GM03348 (cell line): ENCODE data around the gene SNCB.
"Not testable (repeated sequence)": the region's sequence is repeated elsewhere in the genome, so short reads cannot be mapped to it uniquely, and the experiment has no call there.

Source experiments
- DNase-seq: peaks from one replicate; pipeline ENCODE4 v3.0.0; 2012; ENCODE audit warnings: low spot score

SNCB gene

DNA sequence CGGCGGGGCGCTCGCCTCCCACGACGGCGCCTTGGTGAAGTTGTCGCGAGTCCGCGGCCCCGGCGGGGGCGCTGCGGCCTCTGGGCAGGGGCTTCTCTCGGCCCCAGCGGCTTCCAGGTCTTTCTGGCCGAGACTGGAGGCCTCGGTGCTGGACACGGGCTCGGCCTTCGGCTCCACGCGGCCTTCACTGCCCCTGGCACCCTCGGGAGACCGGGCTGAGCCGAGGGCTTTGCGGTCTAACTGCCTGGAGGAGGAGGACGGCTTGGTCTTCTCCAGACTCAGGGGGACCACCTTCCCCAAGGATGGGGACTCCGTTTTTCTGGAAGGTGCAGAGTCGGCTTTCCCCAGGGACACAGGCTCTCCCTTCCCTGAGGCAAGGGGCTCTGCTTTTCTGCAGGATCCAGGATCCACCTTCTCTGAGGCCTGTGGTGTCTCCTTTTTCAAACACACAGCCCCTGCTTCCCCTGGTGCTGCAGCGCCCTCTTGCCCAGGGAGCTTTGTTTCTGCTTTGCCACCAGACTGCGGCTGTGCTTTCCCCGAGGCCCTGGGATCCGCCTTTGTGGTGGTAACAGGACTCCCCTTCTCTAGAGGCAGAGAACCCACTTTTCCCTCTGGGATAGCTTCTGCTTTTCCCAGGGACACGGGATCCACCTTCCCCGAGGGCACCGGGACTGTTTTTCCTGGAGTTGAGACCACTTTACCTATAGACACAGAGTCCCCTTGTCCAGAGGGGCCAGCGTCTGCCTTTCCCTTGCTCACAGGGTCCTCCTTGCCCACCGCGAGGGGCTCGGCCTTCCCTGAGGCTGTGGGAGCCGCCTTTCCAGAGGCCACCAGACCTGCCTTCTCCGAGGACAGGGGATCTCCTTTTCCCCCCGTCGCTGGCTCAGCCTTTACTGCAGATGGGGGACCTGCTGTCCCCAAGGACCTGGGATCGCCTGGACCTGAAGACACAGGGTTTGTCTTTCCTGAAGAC lies 32.6 kb downstream of the SNCB start:
- DNase-seq: no peak

DNA sequence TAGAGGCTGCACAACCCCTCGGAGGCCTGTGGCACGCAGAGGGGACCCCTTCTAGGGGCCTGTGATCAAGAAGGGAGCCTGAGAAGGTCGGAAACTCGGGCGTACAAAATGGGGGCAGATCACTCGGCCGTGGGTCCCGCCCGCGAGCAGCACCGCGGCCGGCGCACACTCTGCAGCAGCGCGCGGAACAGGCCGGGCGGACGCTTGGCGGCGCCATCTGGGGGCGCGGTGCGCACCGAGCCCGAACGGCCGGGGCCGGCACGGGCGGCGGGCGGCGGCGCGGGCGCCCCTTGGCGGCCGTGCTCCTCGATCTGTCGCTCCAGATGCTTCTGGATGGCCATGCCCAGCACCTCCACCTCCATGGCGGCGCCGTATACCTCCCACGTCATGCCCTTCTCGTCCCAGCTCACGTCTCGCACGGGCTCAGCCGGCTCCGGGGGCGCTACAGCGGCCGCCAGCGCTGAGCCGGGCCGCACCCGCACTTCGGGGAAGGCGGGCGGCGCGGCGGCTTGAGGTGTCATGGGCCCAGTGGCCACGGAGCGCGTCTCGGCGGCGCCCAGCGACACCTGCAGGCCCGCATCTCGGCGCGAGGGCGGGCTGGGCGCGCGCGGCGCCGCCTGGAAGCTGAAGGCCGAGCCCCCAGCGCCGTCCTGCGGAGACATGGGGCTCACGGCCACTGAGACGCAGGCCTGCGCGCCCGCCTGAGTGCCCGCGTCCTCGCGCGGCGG lies 33.5 kb downstream of the SNCB start:
- peak; percentile 54 for DNase-seq

DNA sequence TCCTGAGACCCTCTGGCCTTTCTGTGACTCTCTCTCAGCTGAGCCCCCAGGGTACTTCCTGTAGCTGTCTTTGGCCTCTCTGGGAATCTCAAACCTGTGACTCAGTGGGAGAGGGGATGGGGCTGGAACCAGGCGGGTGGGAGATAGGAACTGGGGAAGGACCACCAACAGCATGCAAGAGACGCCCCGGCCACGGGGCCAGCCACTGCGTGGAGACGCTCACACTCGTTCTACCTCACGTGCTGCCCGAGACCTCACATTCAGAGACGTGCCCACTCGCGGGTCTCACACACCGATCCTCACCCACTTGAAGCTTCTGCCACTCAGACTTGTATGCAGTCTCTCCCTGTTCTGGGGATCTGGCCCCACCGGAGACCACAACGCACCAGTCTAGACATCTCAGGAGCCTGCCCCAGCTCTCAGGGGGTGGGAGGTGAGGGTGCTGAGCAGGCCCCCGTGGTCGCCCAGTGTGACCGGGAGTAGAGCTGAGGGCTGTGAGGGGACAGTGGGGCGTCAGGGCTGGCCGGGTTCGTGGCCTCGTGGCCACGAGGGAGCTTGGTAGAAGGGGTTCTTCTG lies 34.2 kb downstream of the SNCB start:
- DNase-seq: no peak

DNA sequence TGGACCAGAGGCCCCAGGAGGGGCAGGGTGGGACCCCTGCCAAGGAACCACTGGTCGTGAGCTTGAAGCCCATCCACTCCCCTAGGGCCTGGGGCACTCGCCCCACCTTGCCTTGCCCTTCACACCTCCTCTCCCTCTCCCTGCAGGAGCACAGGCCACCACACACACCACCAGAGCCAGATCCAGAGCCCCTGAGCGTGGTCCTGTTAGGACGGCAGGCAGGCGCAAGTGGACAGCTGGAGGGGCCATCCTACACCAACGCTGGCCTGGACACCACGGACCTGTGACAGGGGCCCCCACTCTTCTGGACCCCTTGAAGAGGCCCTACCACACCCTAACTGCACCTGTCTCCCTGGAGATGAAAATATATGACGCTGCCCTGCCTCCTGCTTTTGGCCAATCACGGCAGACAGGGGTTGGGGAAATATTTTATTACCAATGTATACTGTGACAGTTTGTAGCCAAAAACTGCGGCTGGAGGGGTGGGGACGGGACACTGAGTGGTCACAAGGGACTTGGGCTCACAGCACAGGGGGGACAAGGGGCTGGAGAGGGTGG lies 34.9 kb downstream of the SNCB start:
- no peak for DNase-seq

DNA sequence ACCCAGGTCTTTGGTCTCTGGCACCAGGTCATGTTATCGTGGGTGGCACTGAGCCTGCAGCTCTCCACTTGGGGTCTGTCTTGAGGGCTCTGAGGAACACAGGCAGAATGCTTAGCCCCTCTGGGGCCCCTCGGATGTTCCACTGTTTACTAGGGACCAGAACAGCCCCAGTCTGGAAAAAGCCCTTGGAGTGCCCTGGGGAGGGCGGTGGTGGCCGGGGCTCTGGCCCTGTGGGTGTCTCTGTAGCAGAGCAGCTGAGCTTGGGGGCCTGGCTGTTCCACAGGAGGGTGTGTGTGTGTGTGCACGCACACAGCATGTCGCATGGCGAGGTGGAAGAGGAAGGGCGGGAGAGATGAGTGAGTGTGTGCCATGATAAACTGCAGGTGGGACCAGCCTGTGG lies 35.8 kb downstream of the SNCB start:
- DNase-seq: no peak

DNA sequence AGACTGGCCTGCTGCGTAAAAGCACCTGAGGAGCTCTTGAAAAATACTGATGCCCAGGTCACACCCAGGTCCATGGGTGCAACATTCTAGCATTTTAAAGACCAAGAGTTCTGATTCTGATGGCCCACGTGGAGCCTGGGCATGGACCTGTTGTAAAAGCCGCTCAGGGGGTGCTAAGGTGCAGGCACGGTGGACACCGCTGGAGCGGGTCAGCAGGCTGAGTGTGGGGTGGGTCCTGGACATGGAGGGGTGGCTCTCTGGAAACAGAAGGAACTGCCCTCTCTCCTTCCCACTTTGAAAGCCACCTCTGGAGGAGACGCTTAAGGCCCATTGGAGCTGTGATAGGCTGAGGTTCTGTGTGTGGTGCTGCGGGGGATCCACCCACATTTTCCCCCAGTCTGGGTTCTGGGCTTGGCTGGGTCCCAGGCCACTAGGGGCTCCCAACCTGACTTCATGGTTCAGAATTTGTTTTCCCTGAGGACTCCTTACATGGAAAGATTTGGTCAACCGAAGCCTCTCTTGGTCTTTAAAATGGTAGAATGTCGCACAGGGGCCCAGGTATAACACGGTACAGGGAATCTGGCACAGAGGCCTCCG lies 37.0 kb downstream of the SNCB start:
- DNase-seq: no peak

DNA sequence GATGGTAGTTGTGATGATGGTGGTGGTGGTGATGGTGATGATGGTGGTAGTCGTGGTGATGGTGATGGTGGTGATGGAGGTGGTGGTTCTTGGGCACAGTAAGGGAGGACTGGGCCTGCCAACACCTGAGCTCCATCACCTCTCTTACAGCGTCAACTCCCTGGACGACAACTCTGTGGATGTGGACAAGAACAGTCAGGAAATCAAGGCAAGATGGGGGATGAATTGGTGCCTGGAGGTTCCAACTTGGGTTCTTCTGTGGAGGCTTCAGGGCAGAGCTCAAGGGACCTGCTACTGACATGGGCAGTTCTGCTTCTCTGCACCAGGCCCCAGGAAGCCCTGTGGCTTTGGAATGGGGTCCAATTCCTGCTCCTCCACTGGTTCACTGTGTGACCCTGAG lies 37.8 kb downstream of the SNCB start:
- DNase-seq: no peak

DNA sequence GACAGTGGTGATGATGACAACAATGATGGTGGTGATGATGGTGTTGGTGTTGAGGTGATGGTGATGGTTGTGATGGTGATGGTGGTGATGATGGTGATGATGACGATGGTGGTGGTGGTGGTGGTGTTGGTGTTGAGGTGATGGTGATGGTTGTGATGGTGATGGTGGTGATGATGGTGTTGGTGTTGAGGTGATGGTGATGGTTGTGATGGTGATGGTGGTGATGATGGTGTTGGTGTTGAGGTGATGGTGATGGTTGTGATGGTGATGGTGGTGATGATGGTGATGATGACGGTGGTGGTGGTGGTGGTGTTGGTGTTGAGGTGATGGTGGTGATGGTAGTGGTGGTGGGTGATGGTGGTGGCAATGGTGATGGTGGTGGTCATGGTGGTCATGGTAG lies 38.7 kb downstream of the SNCB start:
- DNase-seq: not testable (repeated sequence)

DNA sequence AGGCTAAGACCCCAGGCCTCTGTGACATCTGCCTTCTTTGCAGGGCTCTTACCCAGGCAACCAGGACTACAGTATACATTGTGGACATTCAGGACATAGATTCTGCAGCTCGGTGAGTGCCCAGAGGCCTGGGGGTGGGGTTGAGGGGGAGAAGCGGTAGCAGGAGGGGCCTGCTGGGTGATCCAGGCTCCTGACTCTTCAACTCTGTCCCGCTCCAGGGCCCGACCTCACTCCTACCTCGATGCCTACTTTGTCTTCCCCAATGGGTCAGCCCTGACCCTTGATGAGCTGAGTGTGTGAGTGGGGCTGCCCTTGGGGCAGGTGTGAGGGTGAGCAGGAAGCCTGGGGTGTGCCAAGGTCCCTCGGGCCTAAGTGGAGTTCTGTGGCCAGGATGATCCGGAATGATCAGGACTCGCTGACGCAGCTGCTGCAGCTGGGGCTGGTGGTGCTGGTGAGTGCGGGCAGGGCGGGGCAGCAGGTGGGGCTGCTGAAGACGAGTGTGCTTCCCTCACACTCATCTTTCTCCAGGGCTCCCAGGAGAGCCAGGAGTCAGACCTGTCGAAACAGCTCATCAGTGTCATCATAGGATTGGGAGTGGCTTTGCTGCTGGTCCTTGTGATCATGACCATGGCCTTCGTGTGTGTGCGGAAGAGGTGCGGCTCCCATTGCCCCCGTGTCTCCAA lies 40.2 kb downstream of the SNCB start:
- no peak for DNase-seq

DNA sequence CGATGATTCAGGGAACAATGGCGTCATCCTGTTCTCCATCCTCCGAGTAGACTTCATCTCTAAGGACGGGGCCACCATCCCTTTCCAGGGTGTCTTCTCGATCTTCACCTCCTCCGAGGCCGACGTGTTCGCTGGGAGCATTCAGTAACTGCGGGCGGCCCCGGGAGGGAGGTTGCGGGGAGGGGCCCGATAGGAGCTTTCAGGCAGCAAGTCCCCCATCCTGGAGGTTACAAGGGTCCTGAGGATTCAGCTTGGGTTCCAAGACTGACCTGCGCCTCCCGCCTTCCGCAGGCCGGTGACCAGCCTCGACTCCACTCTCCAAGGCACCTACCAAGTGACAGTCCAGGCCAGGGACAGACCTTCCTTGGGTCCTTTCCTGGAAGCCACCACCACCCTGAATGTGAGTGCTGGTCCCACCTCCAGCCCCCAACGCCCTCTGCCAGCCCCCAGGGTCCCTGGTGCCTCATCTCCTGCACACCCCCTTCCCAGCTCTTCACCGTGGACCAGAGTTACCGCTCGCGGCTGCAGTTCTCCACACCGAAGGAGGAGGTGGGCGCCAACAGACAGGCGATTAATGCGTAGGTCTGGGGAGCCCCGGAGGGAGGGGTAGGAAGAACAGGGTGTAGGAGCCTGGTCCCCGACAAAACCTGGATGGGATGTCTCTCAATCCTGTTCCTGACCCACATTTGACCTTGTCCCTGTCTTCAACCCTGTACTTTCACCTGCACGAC lies 41.1 kb downstream of the SNCB start:
- no peak for DNase-seq

DNA sequence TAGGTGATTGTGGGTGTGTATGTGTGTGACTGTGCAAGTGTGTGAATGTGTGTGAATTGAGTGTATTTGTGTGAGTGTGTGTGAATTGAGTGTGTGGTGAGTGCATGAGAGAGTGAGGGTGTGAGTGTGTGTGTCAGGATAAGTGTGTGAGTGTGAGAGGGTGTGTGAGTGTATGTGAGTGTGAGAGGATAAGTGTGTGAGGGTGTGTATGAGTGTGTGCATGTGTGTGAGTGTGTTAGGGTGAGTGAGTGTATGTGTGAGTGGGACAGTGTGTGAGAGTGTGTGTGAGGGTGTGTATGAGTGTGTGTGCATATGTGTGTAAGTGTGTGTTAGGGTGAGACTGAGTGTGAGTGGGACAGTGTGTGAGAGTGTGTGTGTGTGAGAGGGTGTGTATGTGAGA lies 42.0 kb downstream of the SNCB start:
- DNase-seq: no peak

DNA sequence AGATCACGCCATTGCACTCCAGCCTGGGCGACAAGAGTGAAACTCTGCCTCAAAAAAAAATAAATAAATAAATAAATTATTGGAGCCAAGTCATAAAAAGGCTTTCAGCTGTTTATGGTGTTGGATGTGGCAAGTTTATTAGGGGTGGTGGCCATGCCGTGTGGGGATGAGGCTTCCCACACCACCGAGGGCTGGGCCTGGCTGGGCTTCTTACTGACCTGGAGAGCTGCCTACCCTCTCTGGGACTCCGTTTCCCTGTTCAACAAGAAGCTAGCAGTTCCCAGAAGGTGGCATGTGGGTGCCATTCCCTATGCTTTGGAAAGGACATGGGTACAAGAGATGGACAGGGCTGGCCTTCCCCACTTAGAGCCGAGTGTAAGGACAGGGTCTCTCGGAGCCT lies 42.9 kb downstream of the SNCB start:
- no peak for DNase-seq

DNA sequence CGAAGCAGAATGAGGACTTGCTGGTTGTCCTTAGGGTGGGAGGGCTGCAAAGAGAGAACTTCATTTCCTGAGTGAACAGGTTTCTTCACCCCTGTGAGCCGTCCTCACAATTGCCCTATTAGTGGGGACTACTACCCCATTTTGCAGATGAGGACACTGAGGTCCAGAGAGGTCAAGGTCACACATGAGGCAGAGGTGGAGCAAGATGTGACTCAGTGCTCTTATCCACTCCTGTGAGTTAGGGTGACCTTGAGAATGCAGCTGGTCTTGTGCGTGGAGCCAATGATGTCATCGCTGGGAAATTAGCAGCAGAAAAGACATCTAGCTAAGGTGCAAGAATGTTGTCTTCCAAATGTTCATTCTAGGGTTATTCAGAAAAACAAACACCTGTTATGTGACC lies 47.3 kb downstream of the SNCB start:
- DNase-seq: no peak

DNA sequence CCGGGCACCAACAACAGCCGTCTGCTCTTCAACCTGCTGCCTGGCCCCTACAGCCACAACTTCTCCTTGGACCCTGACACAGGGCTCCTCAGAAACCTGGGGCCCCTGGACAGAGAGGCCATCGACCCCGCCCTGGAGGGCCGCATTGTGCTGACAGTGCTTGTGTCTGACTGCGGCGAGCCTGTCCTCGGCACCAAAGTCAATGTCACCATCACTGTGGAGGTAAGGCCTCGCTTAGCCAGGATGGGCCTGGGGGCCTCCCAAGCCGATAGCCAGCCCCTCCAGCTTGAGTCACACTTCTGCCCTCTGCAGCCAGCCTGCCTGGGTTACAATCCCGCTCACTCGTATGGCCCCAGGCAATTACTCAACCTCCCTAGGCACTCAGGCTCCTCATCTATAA lies 49.0 kb downstream of the SNCB start:
- no peak for DNase-seq

DNA sequence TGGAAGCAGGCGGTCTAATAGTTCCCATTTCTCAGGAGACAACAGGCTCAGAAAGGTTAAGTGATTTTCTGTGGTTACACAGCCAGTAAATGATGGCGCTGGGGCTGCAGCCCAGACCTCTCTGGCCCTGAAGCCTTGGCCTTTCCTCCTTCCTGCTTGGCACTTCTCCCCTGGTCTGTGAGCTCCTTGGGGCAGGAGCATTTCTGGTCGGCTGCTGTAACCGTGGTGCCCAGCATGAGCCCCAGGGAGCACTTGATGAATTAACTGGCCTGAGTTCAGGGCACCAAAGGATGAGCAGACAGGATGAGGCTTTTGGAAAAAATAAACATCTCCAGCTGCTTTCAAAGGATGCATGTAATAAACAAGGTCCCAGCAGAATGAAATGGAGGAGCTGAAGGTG lies 51.0 kb downstream of the SNCB start:
- no peak for DNase-seq

DNA sequence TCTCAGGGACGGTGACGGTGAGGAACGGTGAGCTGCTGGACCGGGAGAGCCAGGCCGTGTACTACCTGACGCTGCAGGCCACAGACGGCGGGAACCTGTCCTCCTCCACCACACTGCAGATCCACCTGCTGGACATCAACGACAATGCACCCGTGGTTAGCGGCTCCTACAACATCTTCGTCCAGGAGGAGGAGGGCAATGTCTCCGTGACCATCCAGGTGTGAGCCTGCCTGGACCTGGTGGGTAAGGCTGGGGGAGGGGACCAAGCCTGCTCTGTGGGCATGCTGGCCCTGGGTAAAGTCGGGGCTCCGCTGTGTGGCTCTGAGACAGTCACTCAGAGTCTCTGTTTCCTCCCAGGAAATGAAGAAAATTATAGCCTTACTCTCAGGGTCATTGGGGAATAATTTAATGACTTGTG lies 51.9 kb downstream of the SNCB start:
- DNase-seq: peak; percentile 45

DNA sequence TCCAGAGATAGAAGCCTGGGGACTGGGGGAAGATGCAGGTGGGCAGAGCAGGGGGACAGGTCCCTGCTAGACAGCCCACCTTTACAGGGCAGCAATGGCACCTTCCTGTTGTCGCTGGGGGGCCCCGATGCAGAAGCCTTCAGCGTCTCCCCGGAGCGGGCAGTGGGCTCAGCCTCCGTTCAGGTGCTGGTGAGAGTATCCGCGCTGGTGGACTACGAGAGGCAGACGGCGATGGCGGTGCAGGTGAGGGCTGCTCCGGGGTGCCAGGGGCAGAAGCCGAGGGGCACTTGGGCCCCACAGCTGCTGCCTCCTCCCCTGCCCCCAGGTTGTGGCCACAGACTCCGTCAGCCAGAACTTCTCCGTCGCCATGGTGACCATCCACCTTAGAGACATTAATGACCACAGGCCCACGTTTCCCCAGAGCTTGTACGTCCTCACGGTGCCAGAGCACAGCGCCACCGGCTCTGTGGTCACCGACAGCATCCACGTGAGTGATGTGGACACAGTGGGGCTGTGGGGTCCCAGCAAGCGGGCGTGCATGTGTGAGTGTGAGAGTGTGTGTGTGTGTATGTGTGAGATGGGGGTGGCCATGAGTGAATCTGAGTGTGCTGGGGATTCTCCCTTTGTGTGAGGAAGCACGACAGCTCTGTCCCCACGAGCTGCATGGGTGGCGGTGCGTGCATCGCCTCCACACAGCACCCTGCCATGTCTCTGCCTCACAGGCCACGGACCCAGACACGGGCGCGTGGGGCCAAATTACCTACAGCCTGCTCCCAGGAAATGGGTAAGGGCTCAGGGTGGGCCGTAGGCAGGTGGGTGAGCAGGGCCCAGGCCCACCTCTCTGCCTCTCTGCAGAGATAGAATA lies 52.8 kb downstream of the SNCB start:
- no peak for DNase-seq

DNA sequence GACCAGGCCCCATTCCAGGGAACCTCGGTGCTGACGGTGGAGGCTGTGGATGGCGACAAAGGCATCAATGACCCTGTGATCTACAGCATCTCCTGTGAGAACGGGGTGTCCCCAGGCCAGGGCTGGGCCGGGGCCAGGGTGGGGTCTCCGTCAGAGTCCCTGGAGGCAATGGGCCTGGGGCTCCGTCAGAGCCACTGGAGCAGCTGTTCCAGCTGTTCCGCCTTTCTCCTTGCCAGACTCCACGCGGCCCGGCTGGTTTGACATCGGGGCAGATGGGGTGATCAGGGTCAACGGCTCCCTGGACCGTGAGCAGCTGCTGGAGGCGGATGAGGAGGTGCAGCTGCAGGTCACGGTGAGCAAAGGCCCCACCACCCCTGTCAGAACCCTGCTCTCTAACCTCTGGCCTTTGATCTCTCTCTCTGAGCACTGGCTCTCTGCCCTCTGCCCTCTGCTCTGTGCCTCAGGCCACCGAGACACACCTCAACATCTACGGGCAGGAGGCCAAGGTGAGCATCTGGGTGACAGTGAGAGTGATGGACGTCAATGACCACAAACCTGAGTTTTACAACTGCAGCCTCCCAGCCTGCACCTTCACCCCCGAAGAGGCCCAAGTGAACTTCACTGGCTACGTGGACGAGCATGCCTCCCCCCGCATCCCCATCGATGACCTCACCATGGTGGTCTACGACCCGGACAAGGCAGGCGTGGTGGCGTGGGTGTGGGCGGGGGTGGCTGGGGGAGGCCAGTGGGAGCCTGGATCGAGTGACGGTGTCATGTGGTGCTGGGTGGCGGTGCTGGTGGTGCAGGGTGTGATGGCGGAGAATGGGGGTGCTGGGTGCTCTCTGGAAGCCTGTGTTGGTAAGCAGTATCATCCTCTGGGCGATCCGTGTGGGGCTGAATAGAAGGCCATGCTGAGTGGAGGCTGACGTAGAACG lies 54.6 kb downstream of the SNCB start:
- no peak for DNase-seq

DNA sequence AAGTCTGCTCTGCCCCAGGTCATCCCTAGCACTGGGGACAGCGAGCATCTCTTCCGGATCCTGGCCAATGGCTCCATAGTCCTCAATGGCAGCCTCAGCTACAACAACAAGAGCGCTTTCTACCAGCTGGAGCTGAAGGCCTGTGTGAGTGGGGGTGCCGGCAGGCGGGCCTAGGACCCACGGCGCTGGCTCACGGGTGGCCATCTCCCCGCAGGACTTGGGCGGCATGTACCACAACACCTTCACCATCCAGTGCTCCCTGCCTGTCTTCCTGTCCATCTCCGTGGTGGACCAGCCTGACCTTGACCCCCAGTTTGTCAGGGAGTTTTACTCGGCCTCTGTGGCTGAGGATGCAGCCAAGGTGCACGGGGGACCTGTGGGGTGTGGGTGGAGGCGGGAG lies 55.3 kb downstream of the SNCB start:
- no peak for DNase-seq
